K562 (cell line): ENCODE measurements around the gene HOXA10.

Experiments used
- EZH2 ChIP-seq: IDR thresholded peaks from 2 replicates; pipeline ENCODE4 v1.6.1; 2012; ENCODE audit warnings: low read depth, mild to moderate bottlenecking, inconsistent platforms, low read length, borderline replicate concordance
- KAT8 ChIP-seq: fragments of 450-650 bp; IDR thresholded peaks from 2 replicates; pipeline ENCODE4 v1.6.1; 2016; ENCODE audit warnings: low read depth, mild to moderate bottlenecking
- LCOR ChIP-seq: sonication (generic); formaldehyde crosslinking; IDR thresholded peaks from 2 replicates; pipeline ENCODE4 v1.8.0; 2022; ENCODE audit warnings: mild to moderate bottlenecking, missing genetic modification reagents
- PHB2 ChIP-seq: fragments of 450-650 bp; IDR thresholded peaks from 2 replicates; pipeline ENCODE4 v1.6.1; 2017; ENCODE audit warnings: low read depth
- SMARCC2 ChIP-seq: fragments of 450-650 bp; IDR thresholded peaks from 2 replicates; pipeline ENCODE4 v1.6.1; 2017; ENCODE audit warnings: antibody characterized with exemption, moderate library complexity, mild to moderate bottlenecking, low read depth
- TBP ChIP-seq: optimal IDR thresholded peaks from 2 replicates; pipeline ENCODE3; 2011; ENCODE audit warnings: low read depth, low read length, improper control_type of control experiment
- TF ChIP-seq, protein P1 (sequence below): fragments of 450-650 bp; IDR thresholded peaks from 2 replicates; pipeline ENCODE4 v1.6.1; 2018; ENCODE audit warnings: mild to moderate bottlenecking, low read depth; ENCODE audit not compliant: partially characterized antibody

DNA sequence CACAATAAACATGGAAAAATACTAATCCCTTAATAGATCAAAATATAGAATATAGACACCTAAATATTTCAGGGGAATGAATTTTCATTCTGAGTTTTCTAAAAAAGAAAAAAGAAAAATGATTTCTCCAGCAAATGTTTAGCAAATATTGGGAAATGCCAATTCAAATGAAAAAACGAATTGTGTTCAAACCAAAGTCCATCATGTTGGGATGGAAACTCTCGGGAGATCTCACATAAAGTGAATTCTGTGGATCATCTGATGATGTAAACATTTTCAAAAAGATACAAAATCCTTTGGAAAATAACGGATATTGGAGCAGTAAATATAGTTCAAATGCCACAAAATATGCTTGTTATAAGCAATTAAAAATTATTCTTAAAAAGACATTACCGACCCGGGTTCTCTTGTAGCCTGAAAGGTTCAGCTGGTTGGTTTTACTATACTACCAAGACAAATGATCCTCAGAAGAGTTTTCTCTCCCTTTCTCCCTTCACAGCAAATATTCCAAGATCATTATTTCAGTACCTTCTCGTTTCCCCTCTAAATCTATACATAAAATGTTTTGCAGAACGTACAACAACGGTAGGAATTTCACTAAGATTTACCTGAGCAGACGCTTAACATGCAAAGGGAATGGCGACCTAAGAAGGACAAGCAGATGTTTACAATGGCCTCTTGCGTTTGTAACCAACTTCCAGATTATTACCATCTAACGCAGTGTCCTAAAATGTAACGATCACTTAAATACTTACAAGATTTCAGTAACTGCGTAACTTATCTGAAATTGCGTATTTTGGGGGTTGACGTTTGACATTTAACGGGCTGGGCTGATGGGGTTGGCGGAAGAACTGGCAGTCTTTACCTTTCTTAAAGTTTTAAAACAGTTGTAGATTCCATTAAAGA lies 23.3 kb upstream of the HOXA10 start:
- TF ChIP-seq SMARCC2, result no peak
- TF ChIP-seq EZH2, result no peak
- TF ChIP-seq LCOR (CRISPR knock-in tag), result no peak
- no peak for TF ChIP-seq PHB2
- TF ChIP-seq, protein P1, sequence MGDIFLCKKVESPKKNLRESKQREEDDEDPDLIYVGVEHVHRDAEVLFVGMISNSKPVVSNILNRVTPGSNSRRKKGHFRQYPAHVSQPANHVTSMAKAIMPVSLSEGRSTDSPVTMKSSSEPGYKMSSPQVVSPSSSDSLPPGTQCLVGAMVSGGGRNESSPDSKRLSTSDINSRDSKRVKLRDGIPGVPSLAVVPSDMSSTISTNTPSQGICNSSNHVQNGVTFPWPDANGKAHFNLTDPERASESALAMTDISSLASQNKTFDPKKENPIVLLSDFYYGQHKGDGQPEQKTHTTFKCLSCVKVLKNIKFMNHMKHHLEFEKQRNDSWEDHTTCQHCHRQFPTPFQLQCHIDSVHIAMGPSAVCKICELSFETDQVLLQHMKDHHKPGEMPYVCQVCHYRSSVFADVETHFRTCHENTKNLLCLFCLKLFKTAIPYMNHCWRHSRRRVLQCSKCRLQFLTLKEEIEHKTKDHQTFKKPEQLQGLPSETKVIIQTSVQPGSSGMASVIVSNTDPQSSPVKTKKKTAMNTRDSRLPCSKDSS, result no peak
- TF ChIP-seq TBP, result no peak
- no peak for TF ChIP-seq KAT8
